Endothelial cell of umbilical vein (primary cell): ENCODE data around the gene CD247.

Experiments used
- CTCF ChIP-seq, 2 donors: IDR thresholded peaks; 1 replicate in 1 of 2; 2 replicates in 1 of 2; pipeline ENCODE4 v1.5.1; 2011; ENCODE audit warnings: low read length in 2 of 2, mild to moderate bottlenecking in 2 of 2, moderate library complexity in 2 of 2, control low read depth in 1 of 2, inconsistent platforms in 1 of 2, low read depth in 1 of 2; ENCODE audit not compliant: insufficient read depth in 1 of 2; ENCODE audit errors: extremely low read depth in 1 of 2
- EZH2 ChIP-seq: IDR thresholded peaks from 2 replicates; pipeline ENCODE4 v1.6.1; 2012; ENCODE audit warnings: borderline replicate concordance, low read depth, mild to moderate bottlenecking, moderate library complexity, low read length, inconsistent platforms; ENCODE audit not compliant: severe bottlenecking
- FOS ChIP-seq: IDR thresholded peaks from 2 replicates; pipeline ENCODE4 v1.6.1; 2011; ENCODE audit warnings: mild to moderate bottlenecking, low read length, moderate library complexity, borderline replicate concordance; ENCODE audit not compliant: insufficient read depth
- GATA2 ChIP-seq: IDR thresholded peaks from 2 replicates; pipeline ENCODE4 v1.7.0; 2011; ENCODE audit warnings: low read depth, mild to moderate bottlenecking, moderate library complexity, mixed read lengths, low read length; ENCODE audit not compliant: insufficient read length, insufficient read depth
- JUN ChIP-seq: IDR thresholded peaks from 2 replicates; pipeline ENCODE4 v1.6.1; 2011; ENCODE audit warnings: borderline replicate concordance, low read depth; ENCODE audit not compliant: insufficient read length, insufficient read depth
- MAX ChIP-seq: IDR thresholded peaks from 2 replicates; pipeline ENCODE4 v1.6.1; 2011; ENCODE audit not compliant: insufficient read depth, insufficient read length
- MYC ChIP-seq: IDR thresholded peaks from one replicate; pipeline ENCODE4 v1.6.1; 2011; ENCODE audit warnings: mild to moderate bottlenecking, low read depth, low read length
- POLR2A ChIP-seq: IDR thresholded peaks from 2 replicates; pipeline ENCODE4 v1.6.1; 2012; ENCODE audit warnings: low read depth, mild to moderate bottlenecking, control low read depth, low read length
- POLR2AphosphoS5 ChIP-seq: IDR thresholded peaks from 2 replicates; pipeline ENCODE4 v1.6.1; 2012; ENCODE audit warnings: low read depth, mild to moderate bottlenecking, control low read depth, low read length, moderate library complexity; ENCODE audit not compliant: insufficient read depth

GRCh38 chr1:167423684-167424619 is 94.4 kb downstream of the CD247 start:
- TF ChIP-seq CTCF (IDR thresholded peaks at IDR 0.05; ENCODE audit: extremely low read depth in 1 of 2, insufficient read depth in 1 of 2, low read depth in 1 of 2, low read length in 2 of 2): no peak
- no peak for TF ChIP-seq JUN
- no peak for TF ChIP-seq POLR2A
- TF ChIP-seq FOS: no peak
- no peak for TF ChIP-seq MAX
- no peak for TF ChIP-seq EZH2
- TF ChIP-seq POLR2AphosphoS5: no peak
- no peak for TF ChIP-seq MYC
- no peak for TF ChIP-seq GATA2
